Nucleus accumbens (tissue), 56 donors: ENCODE results near the gene MYH9.
"Not testable (repeated sequence)": the region's sequence is repeated elsewhere in the genome, so short reads cannot be mapped to it uniquely, and the experiment has no call there.

Experiments used
- DNase-seq, 56 donors: peaks; one replicate each; lab custom pipeline; 2025; lab: John Stamatoyannopoulos, UW

Gene MYH9

GRCh38 chr22:36415415-36416168 lies 27.8 kb upstream of the MYH9 start:
- no peak for DNase-seq

- DNase-seq, result no peak
These were observed 25.4 kb upstream of the MYH9 start for GRCh38 chr22:36413022-36413775.

GRCh38 chr22:36411589-36412258 lies 24.0 kb upstream of the MYH9 start:
- DNase-seq, result no peak

GRCh38 chr22:36409911-36410756 lies 22.4 kb upstream of the MYH9 start:
- peak in 43 of 56 donors; percentile 6 to 85 (median 50) for DNase-seq

GRCh38 chr22:36409554-36409910 lies 21.8 kb upstream of the MYH9 start:
- not testable (repeated sequence) for DNase-seq

GRCh38 chr22:36409056-36409455 lies 21.3 kb upstream of the MYH9 start:
- DNase-seq, result no peak

- no peak for DNase-seq
These were observed 19.0 kb upstream of the MYH9 start for GRCh38 chr22:36406721-36407120.

- DNase-seq, result peak in 1 of 56 donors; percentile 7
These were observed 18.1 kb upstream of the MYH9 start for GRCh38 chr22:36405671-36406538.

- no peak for DNase-seq
These were observed 17.5 kb upstream of the MYH9 start for GRCh38 chr22:36405221-36405661.

GRCh38 chr22:36404446-36404845 lies 16.7 kb upstream of the MYH9 start:
- no peak for DNase-seq

GRCh38 chr22:36399472-36399778 lies 11.7 kb upstream of the MYH9 start:
- DNase-seq, result no peak

- no peak for DNase-seq
These were observed 11.1 kb upstream of the MYH9 start for GRCh38 chr22:36398601-36399471.

- DNase-seq, result no peak
These were observed 9.6 kb upstream of the MYH9 start for GRCh38 chr22:36397131-36398093.

GRCh38 chr22:36395915-36396314 lies 8.1 kb upstream of the MYH9 start:
- DNase-seq, result no peak

- no peak for DNase-seq
These were observed 7.5 kb upstream of the MYH9 start for GRCh38 chr22:36395055-36395849.

- no peak for DNase-seq
These were observed 3.9 kb upstream of the MYH9 start for GRCh38 chr22:36391638-36392037.

- DNase-seq, result not testable (repeated sequence)
These were observed 1.4 kb upstream of the MYH9 start for GRCh38 chr22:36389122-36389521.
